Astrocyte of the spinal cord (primary cell): ENCODE data around the gene NTRK2.

Source experiments
- DNase-seq: peaks from one replicate; pipeline ENCODE4 v3.0.0; 2011; ENCODE audit warnings: low read depth, low spot score
- H3K4me3 ChIP-seq: 2 replicates; pipeline ENCODE4 v1.5.1; 2011; ENCODE audit warnings: low read depth, mild to moderate bottlenecking, low read length, moderate library complexity
- in situ Hi-C: cut with HindIII; loops from 2 replicates; pipeline ENCODE4 v1.10.0; 2017; ENCODE audit warnings: low sequenced_read_pairs
- TF ChIP-seq, protein P1 (sequence below): IDR thresholded peaks from 2 replicates; pipeline ENCODE4 v1.5.1; 2012; ENCODE audit warnings: low read depth, mild to moderate bottlenecking, low read length, inconsistent platforms

Gene NTRK2

DNA sequence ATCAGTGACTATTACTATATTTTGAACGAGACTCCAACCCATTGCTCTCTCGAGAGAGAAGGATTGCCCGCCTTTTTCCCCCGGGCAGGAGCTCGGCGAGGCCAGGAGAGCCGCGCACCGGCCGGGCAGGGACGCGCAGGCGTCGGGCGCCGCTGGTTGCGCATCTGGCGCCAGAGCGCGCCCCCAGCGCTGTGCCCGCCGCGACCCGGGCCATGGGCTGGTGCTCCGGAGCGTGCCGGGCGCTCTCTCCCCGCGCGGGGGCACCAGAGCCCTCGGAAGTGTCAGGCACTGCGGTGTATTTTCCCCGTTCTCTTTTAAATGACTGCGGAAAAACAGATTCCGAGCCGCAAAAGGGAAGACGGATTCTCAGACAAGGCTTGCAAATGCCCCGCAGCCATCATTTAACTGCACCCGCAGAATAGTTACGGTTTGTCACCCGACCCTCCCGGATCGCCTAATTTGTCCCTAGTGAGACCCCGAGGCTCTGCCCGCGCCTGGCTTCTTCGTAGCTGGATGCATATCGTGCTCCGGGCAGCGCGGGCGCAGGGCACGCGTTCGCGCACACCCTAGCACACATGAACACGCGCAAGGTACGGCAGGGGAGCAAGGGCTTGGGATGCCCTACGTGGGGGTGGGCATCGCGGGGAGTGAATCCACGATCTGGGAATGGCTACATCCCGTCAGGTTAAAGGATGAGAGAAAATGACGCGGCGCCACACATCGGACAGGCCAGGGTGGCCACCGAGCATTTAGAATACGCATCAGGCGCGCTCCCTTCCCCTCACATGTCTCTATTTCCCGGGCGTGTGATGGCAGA, 1.1 kb upstream of the NTRK2 start:
- DNase-seq = peak; percentile 63

DNA sequence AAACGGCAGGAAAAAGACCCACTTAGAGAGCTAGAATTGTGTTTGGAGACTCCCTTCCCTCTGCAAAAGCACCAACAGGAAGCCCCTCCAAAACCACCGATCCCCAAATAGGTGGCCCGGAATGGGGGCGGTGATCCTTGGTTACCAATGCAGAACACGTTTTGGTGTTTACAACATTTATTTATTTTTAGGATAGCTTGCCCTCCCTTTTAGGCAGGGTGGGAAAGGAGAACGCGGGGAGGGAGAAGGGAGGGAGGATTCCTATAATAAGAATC, 579 bp upstream of the NTRK2 start:
- peak; percentile 24 for DNase-seq
- in situ Hi-C loops = no loop called here
- TF ChIP-seq, protein P1, sequence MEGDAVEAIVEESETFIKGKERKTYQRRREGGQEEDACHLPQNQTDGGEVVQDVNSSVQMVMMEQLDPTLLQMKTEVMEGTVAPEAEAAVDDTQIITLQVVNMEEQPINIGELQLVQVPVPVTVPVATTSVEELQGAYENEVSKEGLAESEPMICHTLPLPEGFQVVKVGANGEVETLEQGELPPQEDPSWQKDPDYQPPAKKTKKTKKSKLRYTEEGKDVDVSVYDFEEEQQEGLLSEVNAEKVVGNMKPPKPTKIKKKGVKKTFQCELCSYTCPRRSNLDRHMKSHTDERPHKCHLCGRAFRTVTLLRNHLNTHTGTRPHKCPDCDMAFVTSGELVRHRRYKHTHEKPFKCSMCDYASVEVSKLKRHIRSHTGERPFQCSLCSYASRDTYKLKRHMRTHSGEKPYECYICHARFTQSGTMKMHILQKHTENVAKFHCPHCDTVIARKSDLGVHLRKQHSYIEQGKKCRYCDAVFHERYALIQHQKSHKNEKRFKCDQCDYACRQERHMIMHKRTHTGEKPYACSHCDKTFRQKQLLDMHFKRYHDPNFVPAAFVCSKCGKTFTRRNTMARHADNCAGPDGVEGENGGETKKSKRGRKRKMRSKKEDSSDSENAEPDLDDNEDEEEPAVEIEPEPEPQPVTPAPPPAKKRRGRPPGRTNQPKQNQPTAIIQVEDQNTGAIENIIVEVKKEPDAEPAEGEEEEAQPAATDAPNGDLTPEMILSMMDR = no peak
- H3K4me3 ChIP-seq = peak overlapping the region; percentile 34

More for the DNA sequence above, 1.1 kb upstream of the NTRK2 start:
- peak overlapping the region; percentile 34 for H3K4me3 ChIP-seq
- TF ChIP-seq, protein P1 = peak; percentile 56
- in situ Hi-C loops = no loop called here

DNA sequence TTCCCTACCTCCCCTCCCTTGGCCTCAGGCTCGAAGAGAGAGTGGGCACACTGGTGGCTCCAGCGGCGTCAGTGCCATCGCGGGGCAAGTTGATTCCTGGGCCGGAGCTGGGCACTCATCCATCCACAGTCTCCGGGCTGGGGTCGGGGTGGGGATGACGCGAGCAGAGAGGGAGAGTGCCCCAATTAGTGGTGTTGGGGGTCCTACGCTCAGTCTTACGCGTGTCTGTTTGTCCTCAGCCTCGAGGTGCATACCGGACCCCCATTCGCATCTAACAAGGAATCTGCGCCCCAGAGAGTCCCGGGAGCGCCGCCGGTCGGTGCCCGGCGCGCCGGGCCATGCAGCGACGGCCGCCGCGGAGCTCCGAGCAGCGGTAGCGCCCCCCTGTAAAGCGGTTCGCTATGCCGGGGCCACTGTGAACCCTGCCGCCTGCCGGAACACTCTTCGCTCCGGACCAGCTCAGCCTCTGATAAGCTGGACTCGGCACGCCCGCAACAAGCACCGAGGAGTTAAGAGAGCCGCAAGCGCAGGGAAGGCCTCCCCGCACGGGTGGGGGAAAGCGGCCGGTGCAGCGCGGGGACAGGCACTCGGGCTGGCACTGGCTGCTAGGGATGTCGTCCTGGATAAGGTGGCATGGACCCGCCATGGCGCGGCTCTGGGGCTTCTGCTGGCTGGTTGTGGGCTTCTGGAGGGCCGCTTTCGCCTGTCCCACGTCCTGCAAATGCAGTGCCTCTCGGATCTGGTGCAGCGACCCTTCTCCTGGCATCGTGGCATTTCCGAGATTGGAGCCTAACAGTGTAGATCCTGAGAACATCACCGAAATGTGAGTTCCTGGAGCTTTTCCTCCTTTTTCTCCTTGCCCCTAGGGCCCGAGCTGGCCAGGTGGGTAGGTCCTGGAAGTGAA, 861 bp downstream of the NTRK2 start:
- in situ Hi-C loops = no loop called here
- DNase-seq = no peak
- H3K4me3 ChIP-seq = peak overlapping the region; percentile 6
- TF ChIP-seq, protein P1 = no peak

DNA sequence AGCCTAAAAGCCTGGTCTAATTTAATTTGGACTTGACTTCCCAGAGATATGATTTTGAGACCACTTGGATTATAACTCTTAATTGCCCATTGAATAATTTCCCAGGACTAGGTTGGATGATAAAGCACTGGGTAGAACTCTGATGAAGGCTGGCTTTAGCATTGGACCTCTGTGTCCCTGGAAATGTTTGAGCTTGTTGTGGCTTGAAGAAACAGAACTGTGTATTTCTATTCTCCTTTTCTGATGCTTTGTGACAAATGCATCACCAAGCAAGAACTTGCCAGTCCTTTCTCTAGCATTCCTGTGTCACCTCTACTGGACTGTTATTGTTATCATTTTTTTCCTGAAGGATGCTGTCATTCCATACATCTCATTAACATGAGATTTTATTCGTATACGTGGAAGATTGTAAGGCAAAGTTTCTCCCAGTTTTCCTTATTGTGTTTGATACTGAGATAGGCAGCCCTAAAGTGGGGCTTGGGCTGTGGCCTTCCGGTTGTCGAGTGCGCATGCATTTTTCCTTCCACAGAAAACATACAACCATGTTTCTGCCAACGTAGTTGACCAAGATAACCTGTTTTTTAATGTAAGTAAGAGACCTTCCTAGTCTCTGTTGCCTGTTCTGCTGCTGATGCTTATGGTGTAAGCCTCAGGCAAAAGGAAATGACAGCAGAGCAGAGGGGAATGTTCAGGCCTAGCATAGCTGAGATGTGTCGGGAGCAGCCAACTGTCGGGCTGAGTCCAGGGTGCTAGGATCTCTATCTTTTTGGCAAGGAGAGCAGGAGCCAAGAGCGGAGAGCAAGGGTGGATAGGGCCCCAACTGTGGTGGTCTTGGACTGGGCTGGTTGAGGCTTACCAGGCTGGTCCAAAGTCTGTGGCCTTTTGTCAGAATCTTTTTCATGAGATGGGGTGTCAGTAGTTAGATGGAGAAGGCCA, 2.3 kb downstream of the NTRK2 start:
- DNase-seq = no peak
- in situ Hi-C loops = no loop called here

DNA sequence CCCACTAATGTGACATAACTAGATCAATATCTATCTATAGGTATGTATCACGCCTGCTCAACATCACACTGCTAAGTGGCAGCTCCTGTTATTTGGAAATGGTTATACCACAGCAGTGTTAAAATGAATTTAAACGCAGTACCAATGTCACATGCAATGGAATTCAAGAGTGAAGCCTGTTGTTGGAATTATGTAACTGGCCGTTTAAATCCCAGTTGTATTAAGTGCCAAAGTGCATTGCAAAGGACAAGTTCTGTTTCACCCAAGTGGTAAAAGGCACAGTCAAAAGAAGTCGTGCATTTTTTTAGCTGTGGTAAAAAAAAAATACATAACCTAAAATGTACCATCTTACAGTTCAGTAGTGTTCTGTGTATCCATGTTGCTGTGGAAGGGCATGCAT, 4.3 kb downstream of the NTRK2 start:
- in situ Hi-C loops = no loop called here
- no peak for DNase-seq
- H3K4me3 ChIP-seq = no peak overlapping the region
- TF ChIP-seq, protein P1 = no peak

More for the DNA sequence above, 2.3 kb downstream of the NTRK2 start:
- no peak overlapping the region for H3K4me3 ChIP-seq
- TF ChIP-seq, protein P1 = no peak

DNA sequence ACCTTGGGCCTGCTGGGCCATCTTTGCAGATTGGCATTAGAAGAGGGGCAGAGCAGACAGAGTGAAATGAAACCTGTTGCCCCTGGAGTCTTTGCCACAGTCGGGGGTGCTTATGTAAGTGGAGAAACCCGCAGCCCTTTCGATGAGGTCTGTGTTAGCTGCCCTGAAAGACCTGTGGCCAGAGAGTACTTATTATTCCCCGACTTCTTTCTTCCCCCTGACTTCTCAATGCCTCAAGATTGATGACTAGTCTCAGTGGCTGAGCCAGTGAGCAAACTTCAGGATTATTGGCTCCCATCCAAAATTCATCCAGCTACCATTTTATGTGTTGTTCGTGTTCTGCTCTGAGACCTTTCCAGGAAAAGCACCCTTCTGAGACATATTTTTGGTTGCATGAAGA, 7.6 kb downstream of the NTRK2 start:
- TF ChIP-seq, protein P1 = no peak
- no peak for DNase-seq
- H3K4me3 ChIP-seq = no peak overlapping the region
- in situ Hi-C loops = no loop called here
